Measurements from ENCODE around the gene MPV17L2. TPM values are rescaled to one million over a fixed set of nuclear protein-coding genes. Genes with fewer than 3 reads are reported as not detected.

MPV17L2 gene
- total and polyA plus RNA-seq, 2 of the 4 experiments (the other 2 are of a cell fraction), result 7.2 to 19.5 TPM

DNA sequence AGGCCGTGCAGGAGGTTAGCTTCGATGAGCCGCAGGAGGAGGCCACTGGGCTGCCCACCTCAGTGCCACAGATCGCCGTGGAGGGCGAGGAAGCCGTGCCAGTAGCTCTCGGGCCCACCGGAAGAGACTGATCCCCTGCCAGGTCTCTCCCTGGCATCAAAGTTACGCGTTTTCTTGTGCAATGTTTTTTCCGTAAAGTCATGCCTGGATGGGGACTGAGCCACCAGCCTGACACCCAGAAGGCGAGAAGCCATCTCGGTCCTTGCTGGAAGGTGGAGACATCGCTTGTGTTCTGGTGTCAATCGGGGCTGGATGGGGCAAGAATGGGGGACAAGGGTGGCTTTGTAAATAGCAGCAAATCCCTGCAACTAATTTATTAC lies 43.4 kb upstream of the MPV17L2 start:
- no peak overlapping the region for H3K9ac ChIP-seq (ENCODE audit: low read depth, low read length)
- 100% methylated on average over 6 of the region's 16 CpGs; no CpG with 5 or more reads in 1 of the 2 experiments for WGBS, 2 experiments (ENCODE audit: extremely low coverage in 2 of 2, insufficient read length in 1 of 2)
- no peak overlapping the region for H2BK20ac ChIP-seq (ENCODE audit: low read depth, low read length)
- H3K79me1 ChIP-seq (ENCODE audit: low read depth in 1 of 2, low read length in 2 of 2), result peaks cover 10 to 18% of the 10 kb centered on the region in 2 experiments; a peak in 3 of 4 replicates
- BruUV-seq (replicated peaks), result no TSS peak
- ChIA-PET CTCF (no interaction called here), POLR2A (ENCODE audit: unreplicated experiment) (no interaction called here)
- in situ Hi-C loops (cut with MboI; ENCODE audit: low sequenced_read_pairs), result no loop called here
- no peak overlapping the region for H3K56ac ChIP-seq (ENCODE audit: extremely low read depth, insufficient read depth, low read length)
- H2BK5ac ChIP-seq (ENCODE audit: low read depth, low read length, poor library complexity, severe bottlenecking), result no peak overlapping the region
- H3K36me3 ChIP-seq (ENCODE audit: control insufficient read depth, insufficient read depth, low read length), result peaks cover 24% of the 10 kb centered on the region
- H2AK9ac ChIP-seq (replicated peaks; ENCODE audit: low read depth, low read length, poor library complexity), result no peak overlapping the region
- no peak for ATAC-seq (ENCODE audit: low read depth)
- no peak overlapping the region for H3K4me3 ChIP-seq (ENCODE audit: insufficient read depth, low read depth, low read length)
- no peaks in the 10 kb centered on the region for H3K27me3 ChIP-seq (ENCODE audit: control insufficient read depth, insufficient read depth, low read length)
- H2AFZ ChIP-seq (replicated peaks; ENCODE audit: low read length, poor library complexity), result no peak overlapping the region
- peaks cover 9% of the 10 kb centered on the region for H3K9me1 ChIP-seq (ENCODE audit: insufficient read depth, low read length)
- H3K4me2 ChIP-seq (ENCODE audit: low read depth, low read length), result no peak overlapping the region
- H4K20me1 ChIP-seq (ENCODE audit: insufficient read depth, low read length), result peaks cover 14% of the 10 kb centered on the region
- no peaks in the 10 kb centered on the region for H3K9me3 ChIP-seq (ENCODE audit: control insufficient read depth, insufficient read depth, low read length)
- DNase-seq, result no peak
- no peak overlapping the region for H2BK120ac ChIP-seq (ENCODE audit: low read depth, low read length)
- H4K91ac ChIP-seq (ENCODE audit: insufficient read depth, low read depth, low read length), result no peak overlapping the region
- H4K5ac ChIP-seq (ENCODE audit: low read depth, low read length), result no peak overlapping the region
- intact Hi-C loops (cut with micrococcal nuclease), result no loop called here
- H3K27ac ChIP-seq (ENCODE audit: insufficient read depth, low read length), result no peak overlapping the region
- no peak overlapping the region for H2AK5ac ChIP-seq (ENCODE audit: low read depth, low read length)
- TF ChIP-seq, protein P1, sequence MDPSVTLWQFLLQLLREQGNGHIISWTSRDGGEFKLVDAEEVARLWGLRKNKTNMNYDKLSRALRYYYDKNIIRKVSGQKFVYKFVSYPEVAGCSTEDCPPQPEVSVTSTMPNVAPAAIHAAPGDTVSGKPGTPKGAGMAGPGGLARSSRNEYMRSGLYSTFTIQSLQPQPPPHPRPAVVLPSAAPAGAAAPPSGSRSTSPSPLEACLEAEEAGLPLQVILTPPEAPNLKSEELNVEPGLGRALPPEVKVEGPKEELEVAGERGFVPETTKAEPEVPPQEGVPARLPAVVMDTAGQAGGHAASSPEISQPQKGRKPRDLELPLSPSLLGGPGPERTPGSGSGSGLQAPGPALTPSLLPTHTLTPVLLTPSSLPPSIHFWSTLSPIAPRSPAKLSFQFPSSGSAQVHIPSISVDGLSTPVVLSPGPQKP (IDR thresholded peaks at IDR 0.05; ENCODE audit: borderline replicate concordance, low read depth, low read length), result no peak
- no peak for TF ChIP-seq MAFK (IDR thresholded peaks at IDR 0.05; ENCODE audit: low read depth, low read length)
- TF ChIP-seq BHLHE40 (IDR thresholded peaks at IDR 0.05; ENCODE audit: low read depth, low read length), result no peak
- TF ChIP-seq NFE2L2 (IDR thresholded peaks at IDR 0.05; ENCODE audit: low read depth, low read length), result no peak
- TF ChIP-seq, protein P2, sequence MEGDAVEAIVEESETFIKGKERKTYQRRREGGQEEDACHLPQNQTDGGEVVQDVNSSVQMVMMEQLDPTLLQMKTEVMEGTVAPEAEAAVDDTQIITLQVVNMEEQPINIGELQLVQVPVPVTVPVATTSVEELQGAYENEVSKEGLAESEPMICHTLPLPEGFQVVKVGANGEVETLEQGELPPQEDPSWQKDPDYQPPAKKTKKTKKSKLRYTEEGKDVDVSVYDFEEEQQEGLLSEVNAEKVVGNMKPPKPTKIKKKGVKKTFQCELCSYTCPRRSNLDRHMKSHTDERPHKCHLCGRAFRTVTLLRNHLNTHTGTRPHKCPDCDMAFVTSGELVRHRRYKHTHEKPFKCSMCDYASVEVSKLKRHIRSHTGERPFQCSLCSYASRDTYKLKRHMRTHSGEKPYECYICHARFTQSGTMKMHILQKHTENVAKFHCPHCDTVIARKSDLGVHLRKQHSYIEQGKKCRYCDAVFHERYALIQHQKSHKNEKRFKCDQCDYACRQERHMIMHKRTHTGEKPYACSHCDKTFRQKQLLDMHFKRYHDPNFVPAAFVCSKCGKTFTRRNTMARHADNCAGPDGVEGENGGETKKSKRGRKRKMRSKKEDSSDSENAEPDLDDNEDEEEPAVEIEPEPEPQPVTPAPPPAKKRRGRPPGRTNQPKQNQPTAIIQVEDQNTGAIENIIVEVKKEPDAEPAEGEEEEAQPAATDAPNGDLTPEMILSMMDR (conservative IDR thresholded peaks at IDR 0.05; ENCODE audit: low read depth, low read length), result no peak
- no peak overlapping the region for H2BK15ac ChIP-seq (ENCODE audit: low read depth, low read length)
- H3K4me1 ChIP-seq (ENCODE audit: control insufficient read depth, insufficient read depth, low read length), result peaks cover 10% of the 10 kb centered on the region
- H3K4ac ChIP-seq (ENCODE audit: low read depth, low read length), result no peak overlapping the region
- H3K14ac ChIP-seq (replicated peaks; ENCODE audit: low read depth, low read length), result no peak overlapping the region
- H4K8ac ChIP-seq (ENCODE audit: low read depth in 2 of 2, low read length in 2 of 2), result no peak overlapping the region
- dilution Hi-C loops (cut with HindIII; ENCODE audit: low sequenced_read_pairs, unreplicated experiment), result no loop called here
- no peak overlapping the region for H3K23ac ChIP-seq (ENCODE audit: low read depth, low read length)
- H3K18ac ChIP-seq (ENCODE audit: low read depth, low read length), result no peak overlapping the region

Measured in IMR-90 (cell line).